HTR-8/SVneo (cell line): Measurements from ENCODE around the gene TEDC2.
A peak's percentile ranks its signal among the peaks of the same experiment; 100 is the strongest.
"Not testable (repeated sequence)": the region's sequence is repeated elsewhere in the genome, so short reads cannot be mapped to it uniquely, and the experiment has no call there.

Experiments
- DNase-seq: peaks from one replicate; pipeline ENCODE4 v3.0.0; 2011; ENCODE audit warnings: low spot score, mixed read lengths; ENCODE audit not compliant: insufficient read length
- FAIRE-seq: peaks from 2 replicates; lab custom pipeline; 2011; peaks lifted over from hg19 to GRCh38; lab: Jason Lieb, UNC

Gene TEDC2

GRCh38 chr16:2474877-2475412 is 15.0 kb downstream of the TEDC2 start, which contains the start of gene TBC1D24:
TBC1D24 (plus strand) TSS chr16:2475127; CDS start chr16:2496149, 21,022 bp downstream.
- FAIRE-seq (peak; percentile 95), DNase-seq (peak; percentile 96)

DNA sequence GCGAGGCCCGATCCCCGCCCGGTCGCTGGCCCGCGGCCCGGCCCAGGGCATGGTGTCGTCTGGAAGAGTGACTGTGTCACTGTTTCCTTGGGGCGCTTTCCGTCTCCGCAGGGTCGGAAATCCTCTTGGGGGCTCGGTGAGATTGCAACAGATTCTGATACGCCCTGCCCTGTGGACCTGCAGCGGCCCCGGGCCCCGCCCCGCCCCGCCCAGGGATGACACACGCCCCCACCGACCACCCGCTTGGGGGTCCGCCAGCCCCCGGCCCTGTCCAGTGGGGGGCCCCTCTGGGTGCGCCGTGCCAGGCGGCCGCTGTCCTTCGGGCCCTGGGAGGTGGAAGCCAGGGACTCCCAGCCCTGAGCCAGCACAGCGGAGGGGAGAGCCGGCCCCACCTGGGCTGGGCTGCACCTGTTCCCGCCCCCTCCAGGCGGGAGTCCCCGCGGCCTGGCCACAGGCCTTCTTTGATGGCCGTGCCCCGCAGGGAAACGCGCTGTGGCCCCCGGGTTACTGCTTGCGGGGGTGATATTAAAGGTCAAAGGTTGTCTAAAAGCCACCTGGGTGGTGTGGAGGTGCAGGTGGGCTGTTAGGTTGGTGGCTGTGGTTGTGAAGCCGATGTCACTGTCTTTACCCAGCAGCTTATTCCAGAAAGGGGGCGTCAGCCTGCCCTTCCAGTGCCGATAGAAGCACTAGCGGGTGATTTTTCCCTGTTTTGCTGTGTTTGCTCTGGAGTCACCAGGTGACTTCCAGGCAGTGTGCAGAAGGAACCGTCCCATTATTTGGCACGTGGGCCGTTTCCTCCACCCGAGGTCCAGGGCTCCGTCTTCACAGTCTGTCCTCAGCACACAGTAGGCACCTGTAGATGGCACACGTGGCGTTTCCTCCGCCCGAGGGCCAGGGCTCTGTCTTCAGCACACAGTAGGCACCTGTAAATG is 15.8 kb downstream of the TEDC2 start:
- FAIRE-seq (no peak), DNase-seq (no peak)

DNA sequence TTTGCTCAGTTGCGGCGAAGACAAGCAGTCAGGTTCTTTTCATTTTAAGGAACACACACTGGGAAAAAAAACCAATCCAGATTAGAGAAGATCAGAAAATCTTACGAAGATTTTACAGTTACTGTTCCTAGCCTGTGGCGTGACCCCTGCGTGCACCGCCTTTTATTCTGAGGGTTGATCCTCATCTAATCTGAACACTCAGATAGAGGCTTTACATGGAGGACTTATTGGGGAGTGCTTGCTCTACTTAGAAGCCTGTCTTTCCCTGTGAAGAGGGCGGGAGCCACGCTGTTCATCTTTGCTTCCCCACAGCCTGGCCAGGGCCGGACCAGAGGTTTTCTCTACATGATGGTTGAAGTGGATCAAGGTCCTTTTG is 16.4 kb downstream of the TEDC2 start:
- DNase-seq (no peak), FAIRE-seq (no peak)

DNA sequence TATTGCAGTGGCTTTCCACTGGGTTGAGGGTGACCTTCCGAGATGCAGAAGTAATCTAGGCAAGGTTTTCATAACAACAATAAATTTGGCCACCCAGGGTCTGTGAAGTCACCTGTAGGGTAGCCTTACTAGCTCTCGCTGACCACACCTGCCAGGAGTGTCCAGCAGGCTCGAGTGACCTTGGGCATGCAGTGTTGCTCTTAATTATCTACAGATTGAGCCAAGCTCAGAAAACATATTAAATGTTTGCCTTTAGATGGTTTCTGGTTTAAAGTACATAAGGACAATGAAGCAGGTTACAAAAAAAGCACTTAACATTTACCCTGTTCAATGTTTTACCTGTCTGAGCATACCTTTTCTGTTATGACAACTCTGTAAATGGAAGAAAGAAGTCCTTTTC is 16.8 kb downstream of the TEDC2 start:
- FAIRE-seq (no peak), DNase-seq (no peak)

- DNase-seq, result no peak
- no peak for FAIRE-seq
Observed at GRCh38 chr16:2477327-2477726, 17.4 kb downstream of the TEDC2 start.

DNA sequence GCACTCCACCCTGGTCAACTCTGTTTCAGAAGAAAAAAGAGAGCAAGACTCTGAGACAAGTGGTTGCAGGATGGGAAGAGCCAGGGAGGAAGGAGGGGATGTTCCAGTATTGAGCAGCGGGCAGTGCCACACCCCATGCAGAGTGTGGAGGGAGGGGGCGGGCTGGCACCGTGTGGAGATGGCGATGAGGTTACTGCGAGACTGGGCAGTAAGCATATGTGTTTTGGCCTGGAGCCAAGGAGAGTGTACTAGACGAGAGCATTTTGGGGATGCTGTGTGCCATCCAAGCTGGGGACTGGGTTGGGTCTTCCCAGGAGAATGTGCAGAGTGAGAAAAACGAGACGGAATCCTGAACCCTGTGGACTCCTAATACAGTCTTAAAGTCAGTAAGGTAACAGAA is 18.4 kb downstream of the TEDC2 start:
- DNase-seq (no peak), FAIRE-seq (no peak)

- FAIRE-seq, result not testable (repeated sequence)
Observed at GRCh38 chr16:2479996-2480395, 20.1 kb downstream of the TEDC2 start.

GRCh38 chr16:2480948-2481347 is 21.0 kb downstream of the TEDC2 start:
- FAIRE-seq (no peak), DNase-seq (no peak)

More at GRCh38 chr16:2479996-2480395, 20.1 kb downstream of the TEDC2 start:
- not testable (repeated sequence) for DNase-seq

DNA sequence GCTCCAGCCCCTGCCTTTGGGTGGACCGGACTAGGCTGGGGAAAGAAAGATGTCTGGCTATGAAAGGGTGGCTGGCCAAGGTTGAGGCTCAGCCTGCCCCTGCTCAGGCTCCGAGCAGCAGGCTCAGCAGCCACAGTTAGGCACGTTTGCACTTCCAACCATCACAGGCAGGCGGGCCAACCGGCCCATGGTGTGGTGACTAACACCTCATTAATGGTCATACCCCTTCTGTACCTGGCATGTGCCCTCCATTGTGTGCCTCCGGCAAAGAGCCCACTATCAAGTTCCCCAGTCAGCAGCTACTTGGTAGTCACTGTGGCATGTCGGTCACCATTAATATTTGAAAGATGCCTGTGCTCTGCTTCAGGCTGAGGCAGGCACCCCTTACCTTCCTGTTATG is 21.8 kb downstream of the TEDC2 start:
- DNase-seq (no peak), FAIRE-seq (no peak)

DNA sequence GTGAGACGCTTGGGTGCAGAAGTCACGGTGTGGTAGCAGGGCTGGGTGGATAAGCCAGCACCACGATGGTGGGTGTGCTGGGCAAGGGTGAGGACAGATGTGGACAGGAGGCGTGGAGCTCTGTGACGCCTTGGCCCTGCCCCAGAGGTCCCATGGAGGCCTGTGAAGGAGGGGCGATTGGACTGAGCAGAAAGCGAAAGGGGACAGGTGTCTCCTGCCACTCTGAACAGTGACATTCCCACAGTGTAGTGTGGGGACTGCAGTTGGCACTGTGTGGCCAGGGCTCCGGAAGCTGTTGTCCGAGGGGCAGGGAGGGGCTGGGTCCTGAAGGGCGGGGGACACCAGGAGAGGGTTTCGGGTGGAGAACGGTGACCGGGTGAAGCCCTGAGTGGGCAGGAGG is 22.3 kb downstream of the TEDC2 start:
- FAIRE-seq (no peak), DNase-seq (no peak)

GRCh38 chr16:2482708-2483534 is 23.0 kb downstream of the TEDC2 start:
- DNase-seq (no peak), FAIRE-seq (no peak)

GRCh38 chr16:2483939-2484897 is 24.3 kb downstream of the TEDC2 start:
- DNase-seq (no peak), FAIRE-seq (no peak)

DNA sequence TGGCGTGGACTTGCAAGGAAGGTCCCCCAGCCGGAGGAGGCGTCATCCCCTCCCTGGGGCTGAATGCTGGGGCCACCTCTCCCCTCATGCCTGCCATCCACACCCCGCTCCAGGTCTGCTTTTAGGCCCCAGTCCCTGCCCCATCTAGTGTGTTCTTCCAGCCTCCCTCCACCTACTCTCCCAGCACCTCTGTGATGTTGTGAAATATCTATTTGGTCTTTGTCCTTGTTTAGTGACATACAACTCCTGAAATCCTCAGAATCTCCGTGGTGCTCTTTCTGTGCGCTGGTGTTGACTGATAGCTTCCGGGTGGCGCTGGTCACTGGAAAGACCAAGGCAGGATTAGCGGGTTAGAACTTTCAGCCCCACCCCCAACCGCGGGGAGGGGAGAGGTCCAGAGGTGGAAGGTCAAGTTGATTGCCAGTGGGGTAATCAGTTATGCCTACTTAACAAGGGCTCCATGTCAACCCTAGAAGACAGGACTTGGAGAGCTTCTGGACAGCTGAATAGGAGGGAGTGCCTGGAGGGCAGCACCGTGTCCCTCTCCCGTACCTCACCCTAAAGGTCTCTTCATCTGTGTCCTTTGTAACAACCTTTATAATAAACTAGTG is 25.1 kb downstream of the TEDC2 start:
- DNase-seq (no peak), FAIRE-seq (no peak)

DNA sequence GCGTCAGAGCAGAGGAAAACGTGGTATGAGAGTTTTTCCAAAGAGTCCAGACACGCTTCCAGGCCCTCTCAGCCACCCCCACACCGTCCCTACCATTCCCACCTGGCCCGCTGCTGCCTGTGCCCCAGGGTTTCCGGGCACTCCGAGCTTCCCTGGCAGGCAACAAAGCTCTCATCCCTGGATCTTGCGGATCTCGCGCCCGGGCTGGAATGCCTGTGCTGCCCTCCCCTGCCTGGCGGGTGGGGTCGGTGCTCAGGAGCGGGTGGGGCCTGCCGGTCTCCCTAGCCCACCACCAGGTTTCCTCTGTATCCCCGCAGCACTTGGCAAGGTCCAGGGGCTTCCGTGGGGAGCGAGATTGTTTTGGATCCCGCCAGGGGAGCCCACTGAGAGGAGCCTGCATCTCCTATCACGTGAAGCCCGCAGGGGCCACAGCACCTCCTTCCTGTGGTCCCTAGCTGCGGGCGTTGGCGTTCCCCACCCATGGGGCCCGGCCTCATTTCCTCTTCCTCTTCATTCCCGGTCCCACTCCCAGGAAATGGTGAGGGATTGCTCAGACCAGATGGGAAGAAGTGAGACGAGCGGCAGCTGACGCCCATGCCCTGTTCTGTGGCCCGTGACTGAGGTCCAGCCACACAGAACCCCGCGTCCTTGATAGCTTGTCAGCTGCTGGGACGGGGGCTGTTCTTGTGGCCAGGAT is 26.1 kb downstream of the TEDC2 start:
- FAIRE-seq, result no peak
- no peak for DNase-seq

DNA sequence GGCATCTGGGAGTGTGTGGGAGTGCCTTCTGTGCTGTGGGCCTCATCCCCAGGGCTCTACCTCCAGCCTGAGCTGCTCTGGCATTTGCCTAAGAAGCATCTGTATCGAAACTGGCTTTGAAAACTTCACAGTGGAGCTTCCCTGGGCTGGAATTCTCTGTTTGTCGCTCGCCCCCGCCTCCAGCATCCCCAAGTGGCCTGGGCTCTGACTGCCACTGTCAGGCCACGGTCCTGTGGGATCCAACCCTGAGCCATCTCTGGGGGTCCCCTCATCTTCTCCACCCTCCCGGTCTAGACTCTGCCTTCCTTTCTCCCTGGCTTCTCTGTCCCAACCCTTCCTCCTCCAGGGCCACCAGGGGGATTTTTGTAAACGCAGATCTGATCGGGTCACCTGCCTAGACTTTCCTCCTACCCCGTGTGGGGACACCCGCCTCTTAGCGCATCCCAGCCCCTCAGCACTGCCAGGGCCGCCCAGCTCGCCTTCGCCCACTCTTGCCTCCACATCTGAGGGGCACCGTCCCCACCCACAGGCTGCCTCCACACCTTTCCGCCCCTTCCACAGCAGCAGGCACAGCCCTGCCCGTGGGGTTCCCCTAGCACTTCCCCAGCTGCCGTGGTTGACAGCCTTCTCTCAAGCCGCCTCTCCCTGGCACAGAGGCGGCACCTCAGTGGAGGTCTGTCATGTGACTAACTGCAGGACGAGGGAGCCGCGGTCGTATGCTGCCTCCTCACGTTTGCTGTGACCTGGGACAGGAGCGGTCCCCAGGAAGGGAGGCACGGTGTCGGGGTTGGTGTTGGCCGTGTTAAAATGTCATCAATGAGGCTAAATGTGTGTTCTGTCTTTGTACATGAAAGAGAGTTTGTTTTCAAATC is 27.0 kb downstream of the TEDC2 start:
- DNase-seq (no peak), FAIRE-seq (no peak)

DNA sequence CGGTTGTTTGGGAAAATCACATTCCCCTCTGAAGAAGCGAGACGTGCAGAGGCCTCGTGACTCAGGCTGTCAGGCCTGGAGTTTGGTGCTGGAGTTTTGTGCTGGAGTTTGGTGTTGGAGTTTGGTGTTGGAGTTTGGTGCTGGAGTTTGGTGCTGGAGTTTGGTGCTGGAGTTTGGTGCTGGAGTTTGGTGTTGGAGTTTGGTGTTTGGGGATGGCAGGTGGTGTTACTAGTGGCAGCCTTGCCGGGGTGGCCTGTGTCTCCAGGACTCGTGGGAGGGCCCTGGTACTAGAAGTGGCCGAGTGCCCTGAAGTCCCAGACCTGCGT is 27.6 kb downstream of the TEDC2 start:
- FAIRE-seq, result no peak
- DNase-seq, result no peak

DNA sequence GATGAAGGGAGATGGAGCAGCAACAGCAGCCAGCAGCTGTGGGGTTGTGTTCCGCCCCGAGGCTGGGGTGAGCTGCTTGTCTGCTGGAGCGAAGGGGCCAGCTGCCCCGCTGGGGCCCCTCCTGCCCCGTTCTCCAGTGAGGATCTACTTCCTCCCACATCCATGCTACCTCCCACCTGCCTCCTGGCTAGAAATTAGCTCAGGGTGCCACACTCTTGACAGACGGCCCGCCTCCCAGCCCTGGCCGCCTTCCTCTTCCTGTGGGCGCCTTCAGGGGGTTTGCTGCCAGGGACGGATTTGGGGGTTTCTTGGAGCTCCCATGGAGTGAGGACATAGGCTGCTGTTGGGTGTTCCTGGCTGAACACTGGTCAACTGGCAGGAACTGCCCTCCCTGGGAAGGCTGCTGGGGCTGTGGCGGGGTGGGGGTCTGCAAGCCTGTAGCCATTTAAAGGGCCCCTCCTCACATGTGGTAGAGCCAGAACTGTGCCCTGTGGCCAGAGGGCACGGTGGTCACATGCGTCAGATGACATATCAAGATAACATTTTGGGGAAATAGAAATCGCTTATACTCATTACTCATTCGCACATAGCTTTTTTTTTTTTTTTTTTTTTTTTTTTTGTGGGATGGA is 28.1 kb downstream of the TEDC2 start:
- no peak for FAIRE-seq
- DNase-seq, result no peak
